GM21529 (cell line): ENCODE measurements around the gene ARHGEF11.
A peak's percentile ranks its signal among the peaks of the same experiment; 100 is the strongest.

Source experiments
- ATAC-seq: cut with Tn5 transposase; IDR thresholded peaks from one replicate; pipeline ENCODE4 v1.9.1; 2021; ENCODE audit not compliant: unreplicated experiment

Gene ARHGEF11

DNA sequence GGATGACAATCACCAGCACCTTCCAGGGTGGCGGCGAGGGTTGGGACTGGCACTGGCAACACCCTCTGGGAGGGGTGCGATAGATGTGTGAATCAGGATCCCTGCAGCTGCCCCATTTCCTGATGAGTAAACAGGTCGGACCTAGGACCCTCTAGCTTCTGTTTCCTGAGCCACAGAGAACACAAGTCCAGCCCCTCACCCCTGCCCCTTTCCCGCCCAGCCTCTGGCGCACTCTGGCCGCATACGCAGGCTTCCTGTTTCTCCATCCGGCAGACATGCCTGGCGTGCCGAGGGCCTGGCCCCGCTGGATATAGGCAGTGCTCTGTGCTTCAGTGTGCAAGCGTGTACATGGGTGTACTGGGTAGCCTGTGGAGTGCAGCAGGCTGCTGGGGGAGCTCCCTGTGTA, 147.4 kb downstream of the ARHGEF11 start:
- no peak for ATAC-seq

GRCh38 chr1:156897078-156897825, 148.3 kb downstream of the ARHGEF11 start:
- ATAC-seq = no peak

- no peak for ATAC-seq
These were observed 149.0 kb downstream of the ARHGEF11 start for GRCh38 chr1:156896490-156897033.

DNA sequence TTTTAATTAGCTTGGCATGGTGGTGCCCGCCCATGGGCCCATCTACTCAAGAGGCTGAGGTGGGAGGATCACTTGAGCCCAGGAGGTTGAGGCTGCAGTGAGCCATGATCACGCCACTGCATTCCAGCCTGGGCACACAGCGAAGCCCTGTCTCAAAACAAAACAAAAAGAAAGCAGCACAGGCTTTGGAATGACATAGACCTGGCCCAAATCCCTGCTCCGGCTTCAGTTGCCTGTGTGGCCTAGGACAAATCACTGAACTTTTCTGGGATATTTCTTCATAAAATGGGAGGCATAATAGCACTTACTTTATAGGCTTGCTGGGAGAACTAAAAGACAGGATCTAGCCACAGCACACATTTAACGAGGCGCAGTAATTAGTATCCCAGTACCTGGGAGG, 149.6 kb downstream of the ARHGEF11 start:
- ATAC-seq = no peak

DNA sequence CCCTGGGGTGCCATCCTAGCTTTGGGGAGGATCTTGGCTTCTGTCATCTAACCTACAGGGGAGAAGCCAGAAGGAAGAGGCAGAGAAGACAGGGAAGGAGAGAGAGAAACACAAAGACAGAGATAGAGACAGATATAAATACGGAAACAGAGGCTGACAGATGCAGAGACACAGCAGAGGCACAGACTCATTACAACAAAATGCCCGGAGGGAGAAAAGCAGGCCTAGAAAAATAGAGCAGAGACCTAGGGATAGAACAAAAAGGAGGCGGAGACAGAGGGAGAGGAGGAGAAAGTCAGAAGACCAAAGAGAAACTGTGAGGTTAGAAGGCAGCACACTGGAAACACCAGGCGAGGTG, 150.1 kb downstream of the ARHGEF11 start:
- ATAC-seq = no peak

GRCh38 chr1:156894711-156895454, 150.7 kb downstream of the ARHGEF11 start:
- no peak for ATAC-seq

- no peak for ATAC-seq
These were observed 151.5 kb downstream of the ARHGEF11 start for GRCh38 chr1:156894001-156894400.

DNA sequence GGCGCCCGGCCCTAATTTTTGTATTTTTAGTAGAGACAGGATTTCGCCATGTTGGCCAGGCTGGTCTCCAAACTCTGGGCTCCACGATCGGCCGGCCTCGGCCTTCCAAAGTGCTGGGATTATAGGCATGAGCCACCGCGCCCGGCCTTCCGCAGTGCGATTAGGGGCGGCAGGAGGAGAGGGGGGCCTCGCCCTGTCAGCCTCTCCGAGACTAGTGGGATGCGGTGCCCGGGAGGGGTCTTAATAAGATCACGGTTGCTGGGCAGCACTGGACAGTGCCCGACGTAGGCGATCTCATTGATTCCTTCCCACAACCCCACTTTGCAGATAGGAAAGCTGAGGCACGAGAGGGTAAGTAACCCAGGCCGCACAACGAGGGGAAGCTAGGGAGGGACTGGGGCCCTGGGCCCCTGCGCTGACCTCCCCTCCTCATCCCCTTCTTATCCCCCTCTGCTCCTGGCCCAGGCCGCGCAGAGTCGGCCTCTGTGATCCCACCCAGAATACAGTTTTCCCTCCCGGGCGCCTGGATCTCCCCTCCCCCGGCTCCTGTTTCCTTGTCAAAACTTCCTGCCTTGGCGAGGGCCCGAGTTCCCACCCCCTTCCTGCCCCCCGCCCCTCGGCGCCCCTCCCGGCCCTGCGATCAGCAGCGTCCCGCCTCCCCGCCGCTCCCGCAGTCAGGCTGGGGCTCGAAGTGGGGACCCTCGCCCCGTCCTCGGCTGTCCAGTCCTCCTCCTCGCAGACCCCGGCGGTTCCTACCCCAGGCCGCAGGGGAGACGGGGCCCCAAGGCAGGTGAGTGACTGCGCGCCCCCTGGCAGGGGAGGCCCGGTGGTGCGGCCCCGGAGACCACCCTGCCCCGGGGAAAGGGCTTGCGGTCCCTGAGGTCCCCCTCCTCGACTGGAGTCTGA, 152.2 kb downstream of the ARHGEF11 start, which contains the start of gene PEAR1:
Gene PEAR1 (plus strand): TSS at position 671 of the 906 bp plus-strand sequence. CDS start 10,209 bp downstream, outside the sequence.
- ATAC-seq = no peak

DNA sequence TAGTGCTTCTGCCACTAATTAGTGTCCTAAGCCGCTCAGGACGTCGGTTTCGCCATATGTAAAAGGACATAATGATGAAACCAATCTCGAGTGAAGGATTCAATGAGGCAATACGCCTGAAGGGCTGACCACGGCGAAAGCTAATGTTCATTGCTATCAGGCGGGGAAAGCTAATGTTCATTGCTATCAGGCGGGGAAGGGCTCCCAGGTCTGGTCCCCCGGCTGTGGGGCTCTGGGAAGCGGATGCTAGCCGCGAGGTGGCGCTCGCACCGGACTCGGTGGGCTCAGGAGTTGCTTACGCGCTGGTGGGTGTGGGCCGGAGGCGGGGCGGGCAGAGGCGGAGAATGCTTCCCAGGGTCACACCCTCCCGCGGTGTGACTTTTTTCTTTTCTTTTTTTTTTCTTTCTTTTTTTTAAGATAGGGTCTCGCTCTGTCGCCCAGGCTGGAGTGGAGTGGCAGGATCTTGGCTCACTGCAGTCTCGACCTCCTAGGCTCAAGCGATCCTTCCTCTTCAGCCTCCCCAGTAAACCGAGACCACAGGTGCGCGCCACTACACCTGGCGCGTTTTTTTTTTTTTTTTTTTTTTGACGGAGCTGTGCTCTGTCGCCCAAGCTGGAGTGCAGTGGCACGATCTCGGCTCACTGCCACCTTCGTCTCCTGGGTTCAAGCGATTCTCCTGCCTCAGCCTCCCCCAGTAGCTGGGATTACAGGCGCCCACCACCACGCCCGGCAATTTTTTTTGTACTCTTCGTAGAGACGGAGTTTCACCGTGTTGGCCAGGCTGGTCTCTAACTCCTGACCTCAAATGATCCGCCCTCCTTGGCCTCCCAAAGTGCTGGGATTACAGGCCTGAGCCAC, 153.1 kb downstream of the ARHGEF11 start:
- ATAC-seq = peak; percentile 71

DNA sequence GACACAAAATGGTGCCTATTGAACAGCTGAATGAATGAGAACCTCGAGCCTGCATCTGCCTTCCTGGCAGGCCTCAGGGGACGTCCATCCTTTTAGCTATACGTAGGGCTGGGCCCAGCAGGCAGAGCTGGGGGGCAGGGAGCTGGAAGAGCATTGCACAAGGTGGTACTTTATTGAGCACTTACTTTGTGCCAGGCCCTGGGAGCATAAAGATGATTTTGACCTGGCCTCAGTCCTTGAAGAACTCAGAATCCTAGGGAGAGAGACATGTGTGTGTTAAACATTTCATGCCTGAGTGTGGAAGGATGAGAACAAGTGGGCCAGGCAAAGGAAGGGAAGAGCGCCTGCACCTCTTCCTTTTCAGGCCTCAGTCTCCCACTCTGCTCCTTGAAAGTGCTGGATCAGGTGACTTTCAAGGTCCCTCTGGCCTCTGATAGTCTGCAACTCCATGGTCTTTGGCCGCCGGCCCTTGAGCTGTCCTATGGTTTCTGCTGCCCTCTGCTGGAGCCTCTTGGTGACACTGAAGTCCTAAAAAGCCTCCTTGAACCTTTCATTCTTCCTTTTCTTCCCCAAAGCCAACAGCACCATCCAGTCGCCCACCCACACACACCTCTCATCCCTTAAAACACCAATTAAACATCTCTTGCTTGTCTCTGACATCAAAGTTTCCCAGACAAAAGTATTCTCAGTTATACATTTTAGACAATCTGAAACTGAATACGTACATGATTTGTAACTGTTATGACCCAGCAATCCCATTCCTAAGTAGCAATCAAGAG, 155.6 kb downstream of the ARHGEF11 start:
- no peak for ATAC-seq

DNA sequence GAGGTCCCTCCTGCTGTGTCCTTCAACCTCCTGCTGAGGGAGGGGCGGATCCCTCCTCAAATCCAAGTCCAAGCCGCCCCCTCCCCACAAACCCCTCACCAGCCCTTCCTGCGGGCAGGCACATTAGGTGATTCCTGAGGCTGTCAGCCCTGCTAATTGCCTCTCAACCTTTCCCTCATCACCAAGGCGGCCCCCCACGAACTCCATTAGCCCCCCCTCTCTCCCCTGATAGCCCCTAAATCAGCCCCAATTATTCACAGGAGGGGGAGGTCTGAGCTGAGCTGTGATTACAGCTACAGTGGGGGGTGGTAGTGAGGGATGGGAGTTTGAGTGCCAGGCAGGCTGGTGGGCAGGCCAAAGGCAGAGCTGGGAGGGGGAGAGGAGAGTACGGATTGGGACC, 157.8 kb downstream of the ARHGEF11 start:
- no peak for ATAC-seq

DNA sequence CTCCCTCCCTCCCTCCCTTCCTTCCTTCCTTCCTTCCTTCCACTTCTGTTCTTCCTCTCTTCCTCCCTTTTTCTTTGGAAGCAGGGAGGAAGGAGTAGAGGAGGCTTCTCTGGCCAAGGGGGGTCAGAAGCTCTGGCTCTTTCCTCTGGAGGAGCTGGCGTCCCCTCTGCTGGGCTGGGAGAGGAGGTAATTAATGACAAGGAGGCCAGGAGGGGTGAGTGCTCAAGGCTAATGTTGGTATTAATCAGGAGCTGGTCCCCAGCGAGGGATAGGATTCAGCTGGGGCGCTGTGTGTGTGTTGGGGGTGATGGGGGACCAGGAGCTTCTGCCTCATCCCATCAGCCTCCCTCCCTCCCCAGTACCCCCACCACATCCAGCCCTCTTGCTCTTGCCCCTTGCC, 158.2 kb downstream of the ARHGEF11 start:
- ATAC-seq = no peak

DNA sequence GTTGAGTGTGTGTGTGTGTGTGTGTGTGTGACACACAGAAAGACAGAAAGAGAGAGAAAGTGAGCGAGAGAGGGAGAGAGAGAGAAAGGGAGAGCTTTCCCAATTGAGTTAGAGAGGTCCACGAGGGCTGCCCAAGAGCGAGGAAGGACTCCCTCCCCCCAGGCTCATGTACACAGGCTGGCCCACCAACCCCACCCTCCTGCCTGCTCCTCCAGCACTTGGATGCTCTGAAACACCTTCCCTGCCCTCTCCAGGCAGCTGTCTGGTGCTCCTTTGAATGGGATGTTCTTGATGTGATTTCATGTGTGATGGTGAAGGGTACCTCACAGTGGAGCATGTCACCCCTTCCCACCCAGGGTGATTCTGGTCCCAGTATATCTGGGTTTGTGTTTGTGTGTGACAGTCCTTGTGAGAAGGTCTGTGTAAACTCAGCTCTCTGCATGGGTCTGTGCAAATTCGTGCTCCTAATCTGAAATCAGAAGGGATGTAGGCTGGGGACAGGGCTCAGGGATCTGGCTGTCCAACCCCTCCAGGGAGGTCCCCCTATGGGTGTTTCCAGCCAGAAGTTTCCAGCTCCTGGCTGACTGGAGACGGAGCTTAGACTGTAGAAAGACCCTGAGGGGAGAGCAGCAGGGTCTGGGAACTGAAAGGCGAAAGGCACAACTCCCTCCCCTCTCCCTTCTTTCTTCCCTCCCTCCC, 158.8 kb downstream of the ARHGEF11 start:
- no peak for ATAC-seq

GRCh38 chr1:156885880-156886355, 159.6 kb downstream of the ARHGEF11 start:
- no peak for ATAC-seq

GRCh38 chr1:156885314-156885713, 160.2 kb downstream of the ARHGEF11 start:
- no peak for ATAC-seq
